Neural progenitor cell (in vitro differentiated cells): ENCODE data around the gene NKAIN1. TPM values are rescaled to one million over a fixed set of nuclear protein-coding genes. Genes with fewer than 3 reads are reported as not detected.
"Not testable (repeated sequence)": the region's sequence is repeated elsewhere in the genome, so short reads cannot be mapped to it uniquely, and the experiment has no call there.

Experiments
- DNase-seq: peaks from one replicate; pipeline ENCODE4 v3.0.0-alpha.2; 2016; ENCODE audit warnings: low spot score
- H2AFZ ChIP-seq: fragments of 200-600 bp; sonication (generic); replicated peaks from 2 replicates; pipeline ENCODE4 v1.6.1; 2016; ENCODE audit warnings: antibody characterized with exemption
- H3F3A ChIP-seq: fragments of 200-600 bp; sonication (generic); 2 replicates; pipeline ENCODE4 v1.6.1; 2016; ENCODE audit warnings: antibody characterized with exemption, low read depth
- H3K27ac ChIP-seq: fragments of 200-600 bp; sonication (generic); 2 replicates; pipeline ENCODE4 v1.5.1; 2016; ENCODE audit warnings: mild to moderate bottlenecking
- H3K27me3 ChIP-seq: fragments of 200-600 bp; sonication (generic); 2 replicates; pipeline ENCODE4 v1.6.1; 2016; ENCODE audit warnings: mild to moderate bottlenecking, moderate library complexity
- H3K36me3 ChIP-seq: fragments of 200-600 bp; sonication (generic); 2 replicates; pipeline ENCODE4 v1.5.1; 2016
- H3K4me1 ChIP-seq: fragments of 200-600 bp; sonication (generic); 2 replicates; pipeline ENCODE4 v1.6.1; 2016; ENCODE audit warnings: mixed run types
- H3K4me2 ChIP-seq: fragments of 200-600 bp; sonication (generic); 2 replicates; pipeline ENCODE4 v1.6.1; 2016
- H3K4me3 ChIP-seq: fragments of 200-600 bp; sonication (generic); 2 replicates; pipeline ENCODE4 v1.5.1; 2016
- H3K79me2 ChIP-seq: fragments of 200-600 bp; sonication (generic); 2 replicates; pipeline ENCODE4 v1.6.1; 2016; ENCODE audit warnings: low read depth
- H3K9ac ChIP-seq: fragments of 200-600 bp; sonication (generic); 2 replicates; pipeline ENCODE4 v1.6.1; 2016
- H3K9me3 ChIP-seq: fragments of 200-600 bp; sonication (generic); 2 replicates; pipeline ENCODE4 v1.5.1; 2016; ENCODE audit warnings: low read depth
- H4K20me1 ChIP-seq: fragments of 200-600 bp; sonication (generic); 2 replicates; pipeline ENCODE4 v1.6.1; 2016; ENCODE audit warnings: low read depth
- H3K27ac Mint-ChIP-seq: 3 replicates; pipeline ENCODE4 v1.8.0; 2021; ENCODE audit warnings: mixed read lengths
- H3K27me3 Mint-ChIP-seq: 2 replicates; pipeline ENCODE4 v1.8.0; 2022; ENCODE audit warnings: low read depth, mild to moderate bottlenecking, inconsistent platforms, moderate library complexity, mixed read lengths; ENCODE audit not compliant: insufficient read depth
- H3K36me3 Mint-ChIP-seq: 3 replicates; pipeline ENCODE4 v1.8.0; 2021; ENCODE audit warnings: mixed read lengths
- H3K4me1 Mint-ChIP-seq: 3 replicates; pipeline ENCODE4 v1.8.0; 2021; ENCODE audit warnings: mixed read lengths
- H3K4me3 Mint-ChIP-seq: 3 replicates; pipeline ENCODE4 v1.8.0; 2021; ENCODE audit warnings: mild to moderate bottlenecking, moderate library complexity, mixed read lengths
- H3K9me3 Mint-ChIP-seq: 3 replicates; pipeline ENCODE4 v1.8.0; 2020; ENCODE audit warnings: mixed read lengths
- CTCF ChIP-seq: fragments of 200-600 bp; sonication (generic); IDR thresholded peaks from 2 replicates; pipeline ENCODE4 v1.5.1; 2017; ENCODE audit warnings: antibody characterized with exemption, mild to moderate bottlenecking
- EZH2 ChIP-seq: fragments of 200-600 bp; sonication (generic); IDR thresholded peaks from 2 replicates; pipeline ENCODE4 v1.6.1; 2017; ENCODE audit warnings: antibody characterized with exemption, mild to moderate bottlenecking, moderate library complexity
- EZH2phosphoT487 ChIP-seq: fragments of 200-600 bp; sonication (generic); IDR thresholded peaks from 2 replicates; pipeline ENCODE4 v1.6.1; 2017; ENCODE audit warnings: antibody characterized with exemption
- total RNA-seq: library from RNA; depleted of rRNA; stranded (reverse); fragments of >200 nt; gene quantifications from 2 replicates; pipeline ENCODE4 v1.2.3, GENCODE V29; 2015; ENCODE audit warnings: low replicate concordance

NKAIN1 gene
- total RNA-seq, 1 donor from 2014 or later, result 14.5 TPM

- H3K4me3 ChIP-seq, result no peak overlapping the region
- H3K27ac ChIP-seq, result no peak overlapping the region
- Mint-ChIP-seq H3K9me3 (peaks cover 3% of the 10 kb centered on the region), H3K27me3 (peaks cover 2% of the 10 kb centered on the region), H3K4me1 (peaks cover 4% of the 10 kb centered on the region), H3K27ac (no peak overlapping the region), H3K36me3 (no peaks in the 10 kb centered on the region), H3K4me3 (no peak overlapping the region)
- no peak overlapping the region for H3K9ac ChIP-seq
- no peaks in the 10 kb centered on the region for H3K4me1 ChIP-seq
- H3K79me2 ChIP-seq, result no peaks in the 10 kb centered on the region
- no peaks in the 10 kb centered on the region for H3K9me3 ChIP-seq
- DNase-seq, result no peak
- no peak overlapping the region for H3K4me2 ChIP-seq
- H3K27me3 ChIP-seq, result no peaks in the 10 kb centered on the region
- H3K36me3 ChIP-seq, result no peaks in the 10 kb centered on the region
- H4K20me1 ChIP-seq, result no peaks in the 10 kb centered on the region
- TF ChIP-seq EZH2, result no peak
- no peak for TF ChIP-seq CTCF
- TF ChIP-seq EZH2phosphoT487, result no peak
- H2AFZ ChIP-seq, result no peak overlapping the region
- peaks cover 3% of the 10 kb centered on the region for H3F3A ChIP-seq
Observed at GRCh38 chr1:31143455-31143854, 96.2 kb downstream of the NKAIN1 start.

GRCh38 chr1:31142406-31142805 is 97.3 kb downstream of the NKAIN1 start:
- peaks cover 2% of the 10 kb centered on the region for H3K27me3 Mint-ChIP-seq
- peaks cover 4% of the 10 kb centered on the region for H3K4me1 Mint-ChIP-seq
- no peak for TF ChIP-seq EZH2
- TF ChIP-seq CTCF, result no peak
- no peak for TF ChIP-seq EZH2phosphoT487
- Histone ChIP-seq H3F3A (peaks cover 3% of the 10 kb centered on the region), H3K9me3 (no peaks in the 10 kb centered on the region), H3K79me2 (no peaks in the 10 kb centered on the region), H3K27me3 (no peaks in the 10 kb centered on the region), H3K4me1 (no peaks in the 10 kb centered on the region), H4K20me1 (no peaks in the 10 kb centered on the region), H3K9ac (no peak overlapping the region), H3K36me3 (no peaks in the 10 kb centered on the region), H3K4me3 (no peak overlapping the region), H3K27ac (no peak overlapping the region), H2AFZ (no peak overlapping the region), H3K4me2 (no peak overlapping the region)
- no peak overlapping the region for H3K27ac Mint-ChIP-seq
- no peak for DNase-seq
- peaks cover 3% of the 10 kb centered on the region for H3K9me3 Mint-ChIP-seq
- no peaks in the 10 kb centered on the region for H3K36me3 Mint-ChIP-seq
- no peak overlapping the region for H3K4me3 Mint-ChIP-seq

DNA sequence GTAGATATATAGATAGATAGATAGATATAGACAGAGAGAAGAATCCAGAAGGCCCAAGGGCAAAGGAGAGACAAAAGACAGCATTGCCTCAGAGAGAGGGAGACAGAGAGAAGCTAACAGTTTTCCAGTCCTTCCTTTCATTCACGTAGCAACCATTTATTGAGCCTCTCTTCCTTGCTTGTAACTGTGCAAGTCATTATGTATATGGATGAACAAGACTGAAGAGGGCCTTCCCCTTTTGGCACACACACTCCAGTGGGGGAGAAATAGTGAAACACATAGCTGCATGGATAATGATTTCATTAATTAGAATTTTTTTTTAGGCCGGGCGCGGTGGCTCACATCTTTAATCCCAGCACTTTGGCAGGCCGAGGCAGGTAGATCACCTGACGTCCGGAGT is 99.4 kb downstream of the NKAIN1 start:
- H3K27ac ChIP-seq, result no peak overlapping the region
- H2AFZ ChIP-seq, result no peak overlapping the region
- no peaks in the 10 kb centered on the region for H3K27me3 ChIP-seq
- no peaks in the 10 kb centered on the region for H3K36me3 ChIP-seq
- no peak overlapping the region for H3K27ac Mint-ChIP-seq
- no peak for DNase-seq
- peaks cover 8% of the 10 kb centered on the region for H3K9me3 Mint-ChIP-seq
- H3K4me3 Mint-ChIP-seq, result no peak overlapping the region
- H3K9me3 ChIP-seq, result no peaks in the 10 kb centered on the region
- H3K4me1 ChIP-seq, result no peaks in the 10 kb centered on the region
- no peaks in the 10 kb centered on the region for H3K36me3 Mint-ChIP-seq
- H3K9ac ChIP-seq, result no peak overlapping the region
- H3K4me3 ChIP-seq, result no peak overlapping the region
- no peak for TF ChIP-seq EZH2
- no peak for TF ChIP-seq CTCF
- TF ChIP-seq EZH2phosphoT487, result no peak
- peaks cover 4% of the 10 kb centered on the region for H3K4me1 Mint-ChIP-seq
- H3K79me2 ChIP-seq, result no peaks in the 10 kb centered on the region
- H3K4me2 ChIP-seq, result no peak overlapping the region
- H3K27me3 Mint-ChIP-seq, result peaks cover 7% of the 10 kb centered on the region
- H3F3A ChIP-seq, result peaks cover 3% of the 10 kb centered on the region
- H4K20me1 ChIP-seq, result no peaks in the 10 kb centered on the region

DNA sequence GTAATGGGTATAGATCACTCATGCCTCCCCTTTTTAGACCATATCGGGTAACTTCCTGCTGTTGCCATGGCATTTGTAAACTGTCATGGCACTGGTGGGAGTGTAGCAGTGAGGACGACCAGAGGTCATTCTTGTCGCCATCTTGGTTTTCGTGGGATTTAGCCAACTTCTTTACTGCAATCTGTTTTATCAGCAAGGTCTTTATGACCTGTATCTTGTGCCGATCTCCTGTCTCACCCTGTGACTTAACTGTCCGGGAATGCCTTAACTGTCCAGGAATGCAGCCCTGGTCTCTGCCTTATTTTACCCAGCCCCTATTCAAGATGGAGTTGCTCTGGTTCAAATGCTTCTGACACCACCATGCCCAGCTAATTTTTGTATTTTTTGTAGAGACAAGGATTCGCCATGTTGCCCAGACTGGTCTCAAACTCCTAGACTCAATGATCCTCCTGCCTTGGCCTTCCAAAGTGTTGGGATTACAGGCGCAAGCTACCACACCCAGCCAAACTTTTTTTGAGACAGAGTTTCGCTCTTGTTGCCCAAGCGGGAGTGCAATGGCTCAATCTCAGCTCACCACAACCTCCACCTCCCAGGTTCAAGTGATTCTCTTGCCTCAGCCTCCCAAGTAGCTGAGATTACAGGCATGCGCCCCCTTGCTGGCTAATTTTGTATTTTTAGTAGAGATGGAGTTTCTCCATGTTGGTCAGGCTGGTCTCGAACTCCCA is 100.7 kb downstream of the NKAIN1 start:
- DNase-seq, H3K36me3 Mint-ChIP-seq, H3K4me1 ChIP-seq, H3K9me3 ChIP-seq, H3K4me3 ChIP-seq, H3K9ac ChIP-seq, H3K36me3 ChIP-seq, H3K4me2 ChIP-seq, H4K20me1 ChIP-seq, H3K27me3 Mint-ChIP-seq, H3K9me3 Mint-ChIP-seq, H3K4me1 Mint-ChIP-seq, H3K27ac Mint-ChIP-seq, H3F3A ChIP-seq, H3K4me3 Mint-ChIP-seq, H3K27me3 ChIP-seq, H2AFZ ChIP-seq, H3K79me2 ChIP-seq, H3K27ac ChIP-seq: not testable (repeated sequence)

GRCh38 chr1:31137873-31138272 is 101.8 kb downstream of the NKAIN1 start:
- not testable (repeated sequence) for H3K4me3 Mint-ChIP-seq, H3K4me1 ChIP-seq, H3K4me3 ChIP-seq

More at GRCh38 chr1:31137873-31138272, 101.8 kb downstream of the NKAIN1 start:
- not testable (repeated sequence) for H3K4me2 ChIP-seq, H3K27me3 ChIP-seq, H3K9me3 ChIP-seq, H4K20me1 ChIP-seq, H2AFZ ChIP-seq, H3K9ac ChIP-seq, H3K4me1 Mint-ChIP-seq, DNase-seq, H3K36me3 Mint-ChIP-seq, H3K79me2 ChIP-seq, H3K36me3 ChIP-seq, H3K9me3 Mint-ChIP-seq, H3F3A ChIP-seq, H3K27ac ChIP-seq, H3K27me3 Mint-ChIP-seq, H3K27ac Mint-ChIP-seq
